Mesenteric fat pad (tissue), 1 donor: ENCODE data around the gene ABCC9. TPM values are rescaled to one million over a fixed set of nuclear protein-coding genes. Genes with fewer than 3 reads are reported as not detected.
"Not testable (repeated sequence)": the region's sequence is repeated elsewhere in the genome, so short reads cannot be mapped to it uniquely, and the experiment has no call there.

ENCODE experiments used
- DNase-seq: peaks from one replicate; pipeline ENCODE4 v3.0.0-alpha.2; 2020; ENCODE audit warnings: low spot score
- total RNA-seq: library from RNA; stranded (reverse); fragmentation: NEBNext Ultra II Directional; extraction: Animal tissue kit (Norgen Biotek cat#: 25700); gene quantifications from one replicate; pipeline ENCODE4 v1.2.1, GENCODE V29; 2021
- donor health status: DM: yes; HTN: yes; CAD: no.

ABCC9 gene
- total RNA-seq, 1 donor from 2014 or later = 55.1 TPM

DNA sequence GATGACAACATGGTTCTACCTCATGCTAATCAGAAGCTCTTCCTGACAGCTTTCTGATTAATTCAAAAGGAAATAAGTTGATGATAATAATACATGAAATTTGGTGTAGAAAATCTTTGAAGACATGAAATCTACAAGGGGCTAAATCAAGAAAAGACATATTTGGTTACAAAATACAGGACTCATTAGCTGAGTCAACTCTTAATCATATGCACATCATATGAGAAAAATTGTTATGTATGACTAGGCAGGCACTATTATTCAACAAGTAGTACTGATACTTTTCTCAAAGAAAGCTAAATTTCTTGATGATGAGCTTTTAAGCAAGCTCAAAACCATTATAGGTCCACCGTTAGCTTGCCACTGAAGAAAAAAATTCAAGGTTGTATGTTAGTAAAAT is 7.1 kb downstream of the ABCC9 start:
- no peak for DNase-seq

DNA sequence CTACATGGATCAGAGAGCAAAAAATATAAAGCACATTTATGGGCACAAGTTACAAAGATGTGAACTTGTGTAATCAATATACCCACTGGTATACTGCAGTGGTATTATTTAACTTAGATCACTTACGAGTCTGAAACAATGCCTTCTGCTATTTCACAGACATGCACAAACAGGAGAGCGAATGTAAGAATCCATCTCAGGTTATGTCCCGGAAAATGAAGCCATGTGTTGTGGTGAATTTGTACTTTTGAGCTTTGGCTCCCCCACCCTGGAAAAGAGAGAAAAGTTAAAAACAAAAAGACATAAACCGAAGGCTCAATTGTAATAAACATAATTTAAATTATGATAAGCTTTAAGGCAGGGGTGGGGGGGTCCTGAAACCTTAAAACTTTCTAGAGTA is 7.6 kb downstream of the ABCC9 start:
- no peak for DNase-seq

DNA sequence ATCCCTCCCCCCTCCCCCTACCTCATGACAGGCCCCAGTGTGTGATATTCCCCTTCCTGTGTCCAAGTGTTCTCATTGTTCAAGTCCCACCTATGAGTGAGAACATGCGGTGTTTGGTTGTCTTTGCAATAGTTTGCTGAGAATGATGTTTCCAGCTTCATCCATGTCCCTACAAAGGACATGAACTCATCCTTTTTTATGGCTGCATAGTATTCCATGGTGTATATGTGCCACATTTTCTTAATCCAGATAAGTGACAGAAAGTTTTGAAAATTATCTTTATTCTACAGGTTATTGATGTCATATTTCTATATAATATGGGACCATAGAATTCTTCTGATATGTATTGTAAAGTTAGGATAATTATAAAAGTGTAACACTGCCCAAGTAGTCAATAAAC is 11.3 kb downstream of the ABCC9 start:
- DNase-seq = not testable (repeated sequence)

DNA sequence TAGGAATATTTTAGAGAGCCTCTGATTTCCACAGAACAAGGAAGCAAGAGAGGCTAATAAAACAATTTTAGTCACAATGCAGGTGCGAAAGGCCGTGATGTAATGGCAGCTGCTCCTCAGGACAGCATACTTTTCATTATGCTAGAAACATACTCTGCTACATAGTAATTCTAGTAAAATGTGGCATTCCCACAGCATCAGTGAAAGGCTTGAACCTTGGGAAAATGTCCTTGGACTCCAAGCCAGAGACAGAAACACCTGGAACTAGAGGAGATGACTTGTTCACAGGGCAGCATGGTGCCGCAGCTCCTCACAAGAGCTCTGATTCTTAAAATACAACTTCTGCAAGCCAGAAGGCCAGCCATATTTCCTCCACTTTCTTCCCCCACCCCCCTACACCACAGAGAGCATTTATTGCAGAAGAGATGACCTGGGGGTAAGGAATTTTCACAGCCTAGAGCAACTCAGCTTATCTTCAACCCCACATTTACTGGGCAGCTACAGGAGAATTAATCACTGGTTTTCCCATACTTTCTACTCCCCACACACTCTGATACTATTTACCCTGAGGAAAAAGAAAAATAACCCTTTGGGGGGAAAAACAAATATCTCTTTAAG is 15.8 kb downstream of the ABCC9 start:
- no peak for DNase-seq

DNA sequence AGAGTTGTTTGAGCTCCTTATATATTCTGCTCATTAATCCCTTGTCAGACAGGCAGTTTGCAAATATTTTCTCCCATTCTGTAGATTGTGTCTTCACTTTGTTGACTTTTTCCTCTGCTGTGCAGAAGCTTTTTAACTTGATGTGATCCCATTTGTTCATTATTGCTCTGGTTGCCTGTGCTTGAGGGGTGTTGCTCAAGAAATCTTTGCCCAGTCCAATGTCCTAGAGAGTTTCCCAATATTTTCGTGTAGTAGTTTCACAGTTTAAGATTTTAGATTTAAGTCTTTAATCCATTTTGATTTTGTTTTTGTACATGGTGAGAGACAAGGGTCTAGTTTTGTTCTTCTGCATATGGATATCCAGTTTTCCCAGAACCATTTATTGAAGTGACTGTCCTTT is 19.8 kb downstream of the ABCC9 start:
- DNase-seq = no peak

DNA sequence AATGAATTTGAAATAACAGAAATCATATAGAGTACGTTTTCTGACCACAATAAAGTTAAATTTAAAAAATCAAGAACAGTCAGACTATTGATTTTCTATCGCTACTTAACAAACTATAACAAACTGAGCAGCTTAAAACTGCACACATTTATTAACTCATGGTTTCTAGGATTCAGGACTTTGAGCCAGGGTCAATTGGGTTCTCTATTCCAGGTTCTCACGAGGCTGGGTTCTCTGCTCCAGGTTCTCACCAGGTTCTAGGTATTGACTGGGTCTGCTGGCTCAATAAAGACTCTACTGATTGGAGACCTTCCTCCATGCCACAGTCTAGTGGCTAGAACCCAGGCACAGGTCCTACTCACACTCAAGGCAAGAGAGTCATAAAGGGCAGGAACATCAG is 22.8 kb downstream of the ABCC9 start:
- no peak for DNase-seq

DNA sequence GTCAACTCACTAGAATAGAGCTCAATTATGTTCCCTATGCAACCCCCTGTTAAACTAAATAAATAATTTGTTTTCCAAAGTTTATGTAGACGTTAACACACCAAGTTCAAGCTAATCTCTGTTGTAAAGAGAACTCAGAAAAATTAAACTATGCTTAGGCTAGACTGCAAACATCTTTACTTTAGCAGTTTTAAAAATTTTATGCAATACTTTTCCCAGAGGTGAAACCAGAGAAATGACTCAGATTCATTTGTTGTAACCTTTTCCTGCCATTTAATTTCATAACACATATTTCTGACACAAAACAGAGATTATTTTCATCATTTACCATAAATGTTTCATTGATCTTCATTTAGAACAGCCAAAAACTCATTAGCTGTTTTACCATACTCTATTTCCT is 27.4 kb downstream of the ABCC9 start:
- no peak for DNase-seq

DNA sequence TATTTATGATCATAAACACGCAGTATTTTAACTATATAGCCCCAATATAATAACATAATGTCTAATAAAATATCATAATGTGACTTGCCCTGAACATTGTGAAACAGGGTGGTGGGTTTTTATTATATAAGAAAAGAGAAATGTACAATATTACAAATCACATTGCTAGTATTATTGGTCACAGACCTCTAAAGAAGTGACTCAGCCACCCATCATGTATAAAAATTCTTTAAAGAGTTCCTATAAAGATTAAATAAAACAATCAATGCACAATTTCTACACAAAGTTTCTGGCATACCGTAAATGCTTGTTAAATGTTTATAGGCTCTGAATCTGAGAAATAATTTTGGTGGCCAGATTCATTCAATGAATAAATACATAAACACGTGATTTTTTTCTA is 28.9 kb downstream of the ABCC9 start:
- no peak for DNase-seq

DNA sequence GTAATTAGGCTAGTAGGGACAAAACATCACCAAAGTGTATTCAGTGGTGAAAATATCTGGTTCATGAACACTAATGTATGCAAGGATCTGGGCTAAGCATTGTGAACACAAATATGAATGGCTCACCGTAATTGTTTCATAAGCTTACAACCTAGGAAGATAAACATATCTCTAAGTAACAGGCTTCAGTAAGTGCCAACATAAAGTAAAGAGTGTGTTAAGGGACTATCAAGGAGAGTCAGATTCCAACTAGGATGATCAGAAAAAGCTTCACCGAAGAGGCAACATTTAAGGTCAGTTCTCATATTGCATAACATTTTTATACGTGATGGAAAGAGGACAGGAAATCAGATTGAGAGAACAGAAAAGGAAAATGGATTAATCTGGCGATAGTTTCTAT is 29.4 kb downstream of the ABCC9 start:
- DNase-seq = no peak

DNA sequence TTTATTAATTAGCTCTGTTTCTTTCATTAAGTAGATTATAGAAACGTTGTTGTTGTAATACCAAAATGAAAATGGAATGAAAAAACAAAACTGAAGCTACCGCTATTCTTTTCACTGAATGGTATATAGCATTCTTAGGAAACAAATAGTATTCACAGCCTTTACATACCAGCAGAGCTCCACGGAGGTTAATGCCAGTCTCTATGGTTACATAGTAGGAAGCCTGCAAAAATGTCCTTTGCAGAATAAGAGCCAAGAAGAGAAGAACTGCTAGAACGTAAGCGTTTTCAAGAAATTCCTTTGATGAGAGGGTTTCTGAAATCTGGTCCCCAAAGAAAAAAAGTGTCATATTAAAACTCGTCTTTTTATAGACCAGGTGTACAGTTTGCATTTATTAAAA is 30.6 kb downstream of the ABCC9 start:
- DNase-seq = no peak

DNA sequence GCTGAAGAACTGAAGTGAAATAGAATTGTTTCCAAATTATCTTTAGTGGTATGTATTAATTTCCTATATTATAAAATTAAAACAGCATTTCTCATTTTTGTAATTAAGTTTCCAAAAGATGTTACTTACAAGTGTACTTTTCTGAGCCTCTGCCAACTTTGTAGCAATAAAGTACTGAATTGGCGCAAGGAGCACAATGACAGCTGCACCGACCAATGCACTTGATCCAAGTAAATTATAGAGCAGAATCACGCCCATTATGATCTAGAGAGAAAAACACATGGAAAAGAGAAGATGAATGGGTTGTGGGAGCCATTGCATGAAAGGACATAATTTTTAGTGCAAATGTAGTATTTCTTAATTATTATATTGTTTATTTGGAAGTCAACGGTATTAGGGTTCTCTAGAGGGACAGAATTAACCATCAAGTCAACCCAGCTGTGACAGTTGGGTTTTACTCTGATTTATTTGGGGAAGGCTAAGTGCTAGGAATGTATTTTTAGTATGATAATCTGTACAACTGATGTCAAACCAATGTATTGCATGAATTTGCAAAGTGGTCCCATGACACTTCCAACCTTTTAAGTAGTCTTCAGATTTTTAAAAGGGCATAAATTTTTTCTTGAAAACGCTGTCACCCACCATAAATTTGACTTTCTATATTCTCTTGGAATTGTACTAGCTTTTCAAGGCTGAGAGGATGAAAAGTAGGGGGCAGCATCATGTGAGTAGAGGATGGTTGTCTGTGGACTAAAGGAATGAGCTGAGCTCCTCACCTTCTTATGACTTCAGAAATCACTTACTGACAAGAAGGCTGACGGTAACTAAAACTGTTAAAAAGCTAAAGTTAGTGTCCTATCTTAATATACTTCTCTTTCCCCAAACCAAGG is 33.0 kb downstream of the ABCC9 start:
- DNase-seq = no peak

DNA sequence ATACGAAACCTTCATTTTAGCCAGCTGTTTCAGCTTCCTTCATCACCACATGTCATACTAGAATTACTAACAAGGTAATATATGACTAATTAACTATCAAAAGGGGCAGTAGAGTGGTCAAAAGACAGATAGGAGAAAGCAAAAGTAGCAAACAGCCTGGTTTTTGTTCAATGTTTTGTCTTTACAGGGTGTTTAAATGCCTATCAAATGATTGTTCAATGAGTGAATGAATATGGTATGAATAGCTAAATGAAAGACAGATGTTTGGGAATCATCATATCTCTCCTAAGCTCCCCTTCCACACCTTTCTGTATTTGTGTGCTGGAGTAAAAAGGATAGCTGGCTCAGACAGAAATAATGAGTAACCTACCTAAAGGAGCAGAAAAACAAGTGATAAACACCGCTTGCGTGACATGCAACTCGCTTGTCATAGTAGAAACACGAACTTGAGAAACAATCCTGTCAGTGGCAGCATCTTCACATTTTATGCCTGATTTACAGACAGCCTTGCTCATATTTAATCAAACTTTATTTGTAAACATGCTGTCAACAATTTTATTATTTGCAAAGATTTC is 34.2 kb downstream of the ABCC9 start:
- no peak for DNase-seq

DNA sequence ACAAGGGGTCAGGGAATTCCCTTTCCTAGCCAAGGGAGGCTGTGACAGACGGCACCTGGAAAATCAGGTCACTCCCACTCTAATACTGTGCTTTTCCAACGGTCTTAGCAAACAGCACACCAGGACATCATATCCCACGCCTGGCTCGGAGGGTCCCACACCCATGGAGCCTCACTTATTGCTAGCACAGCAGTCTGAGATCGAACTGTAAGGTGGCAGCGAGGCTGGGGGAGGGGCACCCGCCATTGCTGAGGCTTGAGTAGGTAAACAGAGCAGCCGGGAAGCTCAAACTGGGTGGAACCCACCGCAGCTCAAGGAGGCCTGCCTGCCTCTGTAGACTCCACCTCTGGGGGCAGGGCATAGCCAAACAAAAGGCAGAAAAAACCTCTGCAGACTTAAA is 41.7 kb downstream of the ABCC9 start:
- not testable (repeated sequence) for DNase-seq

DNA sequence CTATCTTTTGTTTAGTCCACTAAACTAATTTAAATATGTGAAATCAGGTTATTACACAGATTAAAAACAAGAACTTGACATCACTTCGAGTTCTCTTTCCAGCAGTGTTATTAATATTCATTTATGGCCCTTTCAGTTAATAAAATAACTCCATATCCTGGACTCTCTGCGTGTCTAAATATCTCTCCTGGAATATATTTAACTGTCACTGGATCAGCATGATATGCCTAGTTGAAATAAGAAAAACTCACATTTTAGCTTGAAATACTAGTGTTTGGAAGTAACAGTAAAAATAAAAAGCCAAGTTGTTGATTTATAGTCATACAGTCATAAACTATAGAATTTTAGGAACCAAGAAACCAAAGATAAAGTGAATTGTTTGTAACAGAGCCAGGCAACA is 45.6 kb downstream of the ABCC9 start:
- DNase-seq = no peak

DNA sequence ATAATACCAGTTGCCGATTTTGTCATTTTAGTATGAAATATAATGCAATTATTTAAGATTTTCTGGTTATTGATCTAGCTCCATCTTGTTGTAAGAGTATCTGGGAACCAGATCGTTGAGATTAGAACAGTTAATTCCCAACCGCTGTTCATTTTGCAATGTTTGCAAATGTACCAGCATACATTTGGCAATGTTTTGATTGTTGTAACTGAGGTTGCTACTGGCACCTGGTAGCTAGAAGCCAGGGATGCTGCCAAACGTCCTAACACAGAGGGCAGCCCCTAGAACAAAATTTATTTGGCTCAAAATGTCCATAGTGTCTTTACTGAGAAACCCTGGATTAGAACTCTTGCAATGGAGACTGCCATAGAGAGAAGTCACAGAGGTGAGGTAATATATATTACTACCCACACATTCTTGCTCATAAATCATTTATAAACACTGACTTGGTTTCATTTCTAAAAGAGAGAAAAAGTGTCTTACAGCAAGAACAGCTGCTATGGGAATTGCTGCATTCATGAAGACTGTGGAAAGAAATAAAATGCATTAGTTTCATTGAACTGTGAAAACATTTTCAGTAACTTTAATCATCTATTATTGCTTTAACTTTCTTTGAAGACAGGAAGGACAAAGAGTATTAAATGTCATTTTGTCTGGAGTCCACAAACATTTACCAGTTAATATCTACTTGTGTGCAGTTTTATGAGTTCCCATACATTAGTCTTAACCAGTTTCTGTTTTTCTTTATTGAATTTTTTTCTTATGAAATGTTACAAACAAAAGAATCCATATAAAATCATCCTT is 46.2 kb downstream of the ABCC9 start:
- no peak for DNase-seq

DNA sequence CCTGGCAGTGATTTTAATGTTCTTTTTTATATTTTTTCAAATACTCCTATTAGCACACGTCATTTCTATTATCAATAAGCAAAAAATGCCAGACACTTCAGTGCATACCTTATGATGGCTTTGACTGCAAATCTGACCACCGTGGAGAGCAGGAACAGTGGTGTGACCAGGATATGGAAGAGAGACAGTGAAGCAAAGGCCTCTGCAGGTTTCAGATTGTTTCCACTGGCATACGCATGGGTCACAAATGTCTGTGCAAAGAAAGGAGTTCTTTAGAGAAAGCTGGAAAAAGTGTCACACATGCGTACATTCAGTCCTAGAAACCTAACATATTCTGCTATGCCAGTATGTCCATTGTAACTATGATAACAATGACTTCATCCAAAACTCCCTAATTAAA is 47.3 kb downstream of the ABCC9 start:
- DNase-seq = no peak

DNA sequence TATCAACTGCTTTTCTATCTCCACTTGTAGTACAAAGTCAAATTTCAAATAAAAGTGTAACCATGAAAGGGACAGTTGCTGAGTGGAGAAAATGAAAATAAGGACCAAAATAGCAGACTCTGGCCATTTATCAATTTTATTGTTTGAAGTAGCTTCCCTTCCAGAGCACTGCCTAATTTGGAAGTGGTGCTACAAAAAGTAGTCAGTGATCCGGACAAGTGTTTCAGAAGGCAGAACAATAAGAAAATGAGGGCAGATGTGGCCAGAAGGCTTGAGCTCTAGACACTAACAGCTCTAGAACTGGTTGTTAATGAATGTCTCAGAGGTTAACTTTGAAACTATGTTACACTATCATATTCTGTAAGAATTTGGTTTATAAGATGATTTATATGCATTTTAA is 48.9 kb downstream of the ABCC9 start:
- DNase-seq = no peak

DNA sequence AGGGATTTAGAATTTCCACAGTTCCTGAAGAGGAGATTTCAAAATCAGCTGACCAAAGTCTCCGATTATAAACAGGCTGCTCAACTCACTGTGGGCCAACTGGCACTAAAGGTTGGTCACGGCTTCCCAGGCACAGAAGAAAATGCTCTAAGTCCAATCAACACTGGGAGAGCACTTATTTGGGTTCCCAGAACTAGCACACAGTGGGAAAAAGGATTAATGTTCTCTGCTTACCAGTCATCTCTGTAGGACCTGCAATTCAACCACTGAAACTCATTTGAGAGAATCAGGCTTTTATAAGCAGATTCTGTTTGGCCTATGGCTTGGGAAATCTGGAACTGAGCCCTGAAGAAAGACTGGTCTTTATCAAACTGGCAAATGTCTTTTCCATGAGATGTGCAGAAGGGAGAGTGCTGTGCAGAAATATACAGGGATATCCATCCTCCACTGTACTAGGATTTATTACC is 49.4 kb downstream of the ABCC9 start:
- no peak for DNase-seq

DNA sequence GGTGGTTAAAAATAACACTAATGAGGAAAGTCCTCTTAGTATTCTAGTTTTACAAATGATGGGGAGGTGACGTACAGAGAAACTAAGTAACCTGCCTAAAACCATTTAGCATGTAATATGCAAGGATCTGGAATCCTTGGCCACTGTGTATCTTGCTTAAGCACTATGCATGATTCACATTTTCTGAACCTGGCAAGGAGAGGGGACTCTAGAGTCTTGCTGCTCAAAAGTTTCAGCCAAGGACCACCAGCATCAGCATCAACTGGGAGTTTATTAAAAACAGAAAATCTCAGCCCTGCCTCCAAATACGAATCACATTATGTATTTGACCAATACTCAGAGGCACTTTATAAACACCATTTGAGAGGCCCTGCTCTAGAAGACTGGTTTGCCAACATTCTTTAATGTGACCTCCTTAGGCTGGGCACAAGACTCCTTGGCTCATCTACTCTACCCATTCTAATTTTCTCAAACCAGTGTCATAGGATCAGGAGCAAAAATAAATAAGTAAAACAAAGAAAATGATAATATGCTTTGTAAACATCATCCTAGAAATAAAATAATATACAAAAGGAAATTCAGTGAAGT is 52.9 kb downstream of the ABCC9 start:
- DNase-seq = no peak

DNA sequence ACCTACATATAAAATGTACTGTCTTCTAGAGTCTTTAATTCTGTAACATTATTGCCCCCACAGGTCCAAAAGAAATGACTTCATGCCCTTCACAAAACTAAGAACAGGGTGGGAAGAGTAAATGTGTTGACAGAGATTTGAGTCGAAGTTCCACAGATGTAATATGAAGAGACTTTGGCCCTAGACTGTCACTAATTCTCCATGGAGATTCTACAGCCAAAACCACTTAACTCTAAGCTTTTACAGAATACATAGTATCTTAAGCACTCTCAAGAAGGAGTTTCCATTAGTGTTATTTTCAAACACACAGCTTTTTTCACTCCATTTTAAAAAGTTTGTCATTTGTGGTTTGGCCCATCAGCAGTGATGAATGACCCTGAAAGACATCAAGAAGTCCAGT is 56.3 kb downstream of the ABCC9 start:
- DNase-seq = no peak

DNA sequence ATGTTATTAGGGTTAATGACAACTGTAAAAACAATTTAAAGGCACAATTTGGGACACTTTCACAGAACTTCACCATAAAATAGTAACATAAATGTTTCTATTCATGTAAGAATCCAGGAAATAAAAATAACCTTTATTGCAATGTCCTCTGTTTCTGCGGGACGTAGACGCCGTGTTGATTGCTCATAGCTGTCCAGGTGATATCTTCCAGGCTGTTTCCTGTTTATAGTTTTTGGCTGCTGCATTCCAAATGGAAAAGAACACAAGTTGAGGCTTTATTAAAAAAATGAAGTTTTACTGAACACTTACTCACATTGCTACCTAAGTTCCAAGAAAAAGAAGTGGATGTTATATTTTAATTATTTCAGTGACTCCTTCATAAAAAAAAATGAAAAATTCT is 58.6 kb downstream of the ABCC9 start:
- no peak for DNase-seq
